PC-9 (cell line): ENCODE results near the gene KCNK10. TPM values are rescaled to one million over a fixed set of nuclear protein-coding genes. Genes with fewer than 3 reads are reported as not detected.

Experiments
- BruUV-seq: library from RNA; stranded (reverse); fragments of 400-500 nt; replicated peaks from 2 replicates; lab custom pipeline; 2021; lab: Mats Ljungman, UMichigan
- CTCF ChIA-PET: fragments of 300-600 bp; sonication (Branson Sonifier 250); formaldehyde crosslinking; loops from one replicate; lab custom pipeline; 2022; ENCODE audit warnings: antibody characterized with exemption; lab: Charles Lee
- POLR2A ChIA-PET: fragments of 300-600 bp; sonication (Branson Sonifier 250); formaldehyde crosslinking; loops from one replicate; lab custom pipeline; 2022; ENCODE audit warnings: antibody characterized with exemption; ENCODE audit not compliant: unreplicated experiment; lab: Charles Lee
- DNase-seq, 2 experiments: peaks; one replicate each; pipeline versions ENCODE4 v3.0.0 to v3.0.0-alpha.2; 2015 to 2022; ENCODE audit warnings: mixed read lengths in 1 of 2
- H2AFZ ChIP-seq: fragments of 200-600 bp; sonication (generic); 2 replicates; pipeline ENCODE4 v1.8.1; 2017; ENCODE audit warnings: antibody characterized with exemption
- H3F3A ChIP-seq: fragments of 200-600 bp; sonication (generic); 2 replicates; pipeline ENCODE4 v1.8.1; 2017; ENCODE audit warnings: antibody characterized with exemption, mild to moderate bottlenecking, low read depth; ENCODE audit not compliant: insufficient read depth
- H3K27ac ChIP-seq: fragments of 200-600 bp; sonication (generic); 2 replicates; pipeline ENCODE4 v1.6.1; 2016; ENCODE audit warnings: mixed run types
- H3K27me3 ChIP-seq: fragments of 200-600 bp; sonication (generic); 2 replicates; pipeline ENCODE4 v1.6.1; 2016; ENCODE audit warnings: low read depth, mixed run types; ENCODE audit not compliant: insufficient read depth
- H3K36me3 ChIP-seq: fragments of 200-600 bp; sonication (generic); 2 replicates; pipeline ENCODE4 v1.6.1; 2016; ENCODE audit warnings: low read depth, mixed run types
- H3K4me1 ChIP-seq: fragments of 200-600 bp; sonication (generic); replicated peaks from 2 replicates; pipeline ENCODE4 v1.6.1; 2016; ENCODE audit warnings: mixed run types; ENCODE audit not compliant: insufficient read depth
- H3K4me2 ChIP-seq: fragments of 200-600 bp; sonication (generic); 2 replicates; pipeline ENCODE4 v1.6.1; 2017; ENCODE audit warnings: mixed run types
- H3K4me3 ChIP-seq: fragments of 200-600 bp; sonication (generic); 2 replicates; pipeline ENCODE4 v1.6.1; 2016; ENCODE audit warnings: mixed run types
- H3K79me2 ChIP-seq: fragments of 200-600 bp; sonication (generic); 2 replicates; pipeline ENCODE4 v1.6.1; 2017; ENCODE audit warnings: low read depth, mixed run types
- H3K9me2 ChIP-seq: fragments of 200-600 bp; sonication (generic); 2 replicates; pipeline ENCODE4 v1.8.1; 2017; ENCODE audit warnings: mild to moderate bottlenecking; ENCODE audit not compliant: insufficient read depth
- H3K9me3 ChIP-seq: fragments of 200-600 bp; sonication (generic); 2 replicates; pipeline ENCODE4 v1.8.1; 2016; ENCODE audit warnings: low read depth; ENCODE audit not compliant: insufficient read depth
- H4K20me1 ChIP-seq: fragments of 200-600 bp; sonication (generic); 2 replicates; pipeline ENCODE4 v1.8.1; 2017; ENCODE audit not compliant: insufficient read depth
- EZH2 ChIP-seq: fragments of 200-600 bp; sonication (generic); IDR thresholded peaks from 2 replicates; pipeline ENCODE4 v1.8.0; 2017; ENCODE audit warnings: antibody characterized with exemption, low read depth
- intact Hi-C: fragments of 100-400 bp; cut with micrococcal nuclease; formaldehyde crosslinking; loops from one replicate; pipeline ENCODE4 v1.10.0; 2022; ENCODE audit not compliant: unreplicated experiment
- total RNA-seq: library from RNA; stranded (reverse); gene quantifications from 2 replicates; pipeline ENCODE4 v1.2.3, GENCODE V29; 2021
- TF ChIP-seq, protein P1 (sequence below): fragments of 200-600 bp; sonication (generic); conservative IDR thresholded peaks from 2 replicates; pipeline ENCODE4 v1.6.1; 2017; ENCODE audit warnings: mixed run types, antibody characterized with exemption, mild to moderate bottlenecking, moderate library complexity

Gene KCNK10
- total RNA-seq, 1 experiment from 2014 or later = not detected

- peaks cover 12% of the 10 kb centered on the region; the same call in 1 of the 2 replicates for H3K27me3 ChIP-seq
- no peaks in the 10 kb centered on the region for H4K20me1 ChIP-seq
- no peak overlapping the region for H3K27ac ChIP-seq
- BruUV-seq = no TSS peak
- intact Hi-C loops = no loop called here
- no peak for DNase-seq
- no peaks in the 10 kb centered on the region for H3K36me3 ChIP-seq
- H3K9me3 ChIP-seq = no peaks in the 10 kb centered on the region
- H3K4me1 ChIP-seq = no peaks in the 10 kb centered on the region
- H3K4me3 ChIP-seq = no peak overlapping the region
- H3K9me2 ChIP-seq = no peaks in the 10 kb centered on the region
- H3K4me2 ChIP-seq = no peak overlapping the region
- ChIA-PET POLR2A (no interaction called here), CTCF (no interaction called here)
- TF ChIP-seq, protein P1, sequence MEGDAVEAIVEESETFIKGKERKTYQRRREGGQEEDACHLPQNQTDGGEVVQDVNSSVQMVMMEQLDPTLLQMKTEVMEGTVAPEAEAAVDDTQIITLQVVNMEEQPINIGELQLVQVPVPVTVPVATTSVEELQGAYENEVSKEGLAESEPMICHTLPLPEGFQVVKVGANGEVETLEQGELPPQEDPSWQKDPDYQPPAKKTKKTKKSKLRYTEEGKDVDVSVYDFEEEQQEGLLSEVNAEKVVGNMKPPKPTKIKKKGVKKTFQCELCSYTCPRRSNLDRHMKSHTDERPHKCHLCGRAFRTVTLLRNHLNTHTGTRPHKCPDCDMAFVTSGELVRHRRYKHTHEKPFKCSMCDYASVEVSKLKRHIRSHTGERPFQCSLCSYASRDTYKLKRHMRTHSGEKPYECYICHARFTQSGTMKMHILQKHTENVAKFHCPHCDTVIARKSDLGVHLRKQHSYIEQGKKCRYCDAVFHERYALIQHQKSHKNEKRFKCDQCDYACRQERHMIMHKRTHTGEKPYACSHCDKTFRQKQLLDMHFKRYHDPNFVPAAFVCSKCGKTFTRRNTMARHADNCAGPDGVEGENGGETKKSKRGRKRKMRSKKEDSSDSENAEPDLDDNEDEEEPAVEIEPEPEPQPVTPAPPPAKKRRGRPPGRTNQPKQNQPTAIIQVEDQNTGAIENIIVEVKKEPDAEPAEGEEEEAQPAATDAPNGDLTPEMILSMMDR = no peak
- TF ChIP-seq EZH2 = no peak
- no peaks in the 10 kb centered on the region for H3F3A ChIP-seq
- H3K79me2 ChIP-seq = no peaks in the 10 kb centered on the region
- H2AFZ ChIP-seq = no peak overlapping the region
Measured at GRCh38 chr14:88156127-88156526, 166.9 kb downstream of the KCNK10 start.

DNA sequence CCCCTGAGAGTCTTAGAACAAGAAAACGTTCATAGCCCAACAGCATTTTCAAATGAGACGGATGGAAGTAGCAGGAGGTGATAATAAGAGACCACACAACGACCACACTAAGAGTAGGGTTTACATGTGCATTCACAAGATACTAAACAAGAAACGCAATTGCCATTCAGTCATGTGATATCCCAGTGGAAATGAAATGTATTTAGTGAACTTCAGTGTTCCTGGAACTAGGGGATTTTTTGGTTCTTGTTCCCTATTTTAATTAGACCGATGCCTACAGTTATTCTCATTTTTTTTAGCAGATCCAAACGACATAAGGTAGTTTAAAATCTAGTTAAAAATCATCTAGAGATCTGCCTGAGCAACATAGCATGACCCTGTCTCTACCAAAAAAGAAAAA lies 168.1 kb downstream of the KCNK10 start:
- DNase-seq = no peak
- CTCF ChIA-PET = no interaction called here

DNA sequence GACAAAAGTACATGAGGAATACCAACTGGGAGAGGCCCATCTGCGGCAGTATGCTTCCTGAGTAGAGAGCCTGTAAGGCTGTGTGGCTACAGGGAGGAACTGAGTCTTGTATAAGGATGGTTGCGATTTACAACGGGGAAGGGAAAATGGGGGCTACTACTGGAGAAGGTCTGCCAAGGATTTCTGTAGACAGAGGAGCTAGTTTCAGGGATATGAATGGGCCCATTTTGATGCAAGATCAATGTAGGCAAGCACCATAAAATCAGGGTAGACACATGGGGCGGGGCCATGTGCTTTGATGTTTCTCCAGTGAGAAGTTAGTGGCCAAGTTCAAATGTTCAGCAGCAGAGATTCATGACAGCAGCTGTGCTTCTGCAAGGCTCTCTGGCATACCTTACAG lies 168.7 kb downstream of the KCNK10 start:
- no peak for DNase-seq
- CTCF ChIA-PET = no interaction called here
- H3K4me3 ChIP-seq = no peak overlapping the region
- H3K4me2 ChIP-seq = no peak overlapping the region
- POLR2A ChIA-PET = no interaction called here
- no TSS peak for BruUV-seq
- no peaks in the 10 kb centered on the region for H3K9me3 ChIP-seq
- peaks cover 12% of the 10 kb centered on the region; the same call in 1 of the 2 replicates for H3K27me3 ChIP-seq
- TF ChIP-seq, protein P1 = no peak
- TF ChIP-seq EZH2 = no peak
- no peak overlapping the region for H2AFZ ChIP-seq
- no peaks in the 10 kb centered on the region for H3K4me1 ChIP-seq
- H4K20me1 ChIP-seq = no peaks in the 10 kb centered on the region
- no peak overlapping the region for H3K27ac ChIP-seq
- H3K36me3 ChIP-seq = no peaks in the 10 kb centered on the region
- H3K9me2 ChIP-seq = no peaks in the 10 kb centered on the region
- H3F3A ChIP-seq = no peaks in the 10 kb centered on the region
- intact Hi-C loops = no loop called here
- H3K79me2 ChIP-seq = no peaks in the 10 kb centered on the region

More for the DNA sequence above, 168.1 kb downstream of the KCNK10 start:
- no peaks in the 10 kb centered on the region for H3F3A ChIP-seq
- no peak overlapping the region for H3K4me3 ChIP-seq
- no peaks in the 10 kb centered on the region for H4K20me1 ChIP-seq
- H3K27me3 ChIP-seq = peaks cover 14% of the 10 kb centered on the region; the same call in 1 of the 2 replicates
- H3K79me2 ChIP-seq = no peaks in the 10 kb centered on the region
- no peak overlapping the region for H3K27ac ChIP-seq
- POLR2A ChIA-PET = no interaction called here
- no TSS peak for BruUV-seq
- H3K9me3 ChIP-seq = no peaks in the 10 kb centered on the region
- no peaks in the 10 kb centered on the region for H3K36me3 ChIP-seq
- no peaks in the 10 kb centered on the region for H3K9me2 ChIP-seq
- no peak overlapping the region for H3K4me2 ChIP-seq
- intact Hi-C loops = no loop called here
- no peaks in the 10 kb centered on the region for H3K4me1 ChIP-seq
- TF ChIP-seq EZH2 = no peak
- TF ChIP-seq, protein P1 = no peak
- no peak overlapping the region for H2AFZ ChIP-seq
